Measurements from ENCODE around the gene SESTD1. TPM values are rescaled to one million over a fixed set of nuclear protein-coding genes. Genes with fewer than 3 reads are reported as not detected.

The SESTD1 gene
- polyA plus RNA-seq, 1 experiment = 16.5 TPM

- POLR2A ChIA-PET = no interaction called here
- DNase-seq (ENCODE audit: low read depth) = no peak
- H3K27me3 ChIP-seq (ENCODE audit: control insufficient read depth, insufficient read depth, low read length) = no peaks in the 10 kb centered on the region
- no peak for TF ChIP-seq CTCF (IDR thresholded peaks at IDR 0.05; ENCODE audit: insufficient read depth, low read depth, low read length)
- CTCF ChIA-PET = interaction anchor here (2.8 kb wide), 1 partner anchor 13 kb away, joined by 7 read pairs; no protein-coding TSS in a partner anchor
- H3K4me3 ChIP-seq (ENCODE audit: low read depth, low read length) = no peak overlapping the region
- H3K36me3 ChIP-seq (ENCODE audit: control insufficient read depth, insufficient read depth, low read length) = no peaks in the 10 kb centered on the region
These were observed 27.3 kb downstream of the SESTD1 start for GRCh38 chr2:179237209-179237946.

- DNase-seq (ENCODE audit: low read depth) = peak; percentile 9
- no peaks in the 10 kb centered on the region for H3K36me3 ChIP-seq (ENCODE audit: control insufficient read depth, insufficient read depth, low read length)
- H3K4me3 ChIP-seq (ENCODE audit: low read depth, low read length) = no peak overlapping the region
- POLR2A ChIA-PET = no interaction called here
- CTCF ChIA-PET = no interaction called here
- TF ChIP-seq CTCF (IDR thresholded peaks at IDR 0.05; ENCODE audit: insufficient read depth, low read depth, low read length) = no peak
- no peaks in the 10 kb centered on the region for H3K27me3 ChIP-seq (ENCODE audit: control insufficient read depth, insufficient read depth, low read length)
These were observed 29.0 kb downstream of the SESTD1 start for GRCh38 chr2:179235463-179236108.

- CTCF ChIA-PET = no interaction called here
- no peak for TF ChIP-seq CTCF (IDR thresholded peaks at IDR 0.05; ENCODE audit: insufficient read depth, low read depth, low read length)
- Histone ChIP-seq H3K36me3 (ENCODE audit: control insufficient read depth, insufficient read depth, low read length) (no peaks in the 10 kb centered on the region), H3K4me3 (ENCODE audit: low read depth, low read length) (no peak overlapping the region), H3K27me3 (ENCODE audit: control insufficient read depth, insufficient read depth, low read length) (no peaks in the 10 kb centered on the region)
- POLR2A ChIA-PET = interaction anchor here (0.6 kb wide), 1 partner anchor 74 kb away, joined by 3 read pairs; no protein-coding TSS in a partner anchor
- no peak for DNase-seq (ENCODE audit: low read depth)
These were observed 29.9 kb downstream of the SESTD1 start for GRCh38 chr2:179234658-179235240.

GRCh38 chr2:179233626-179234430, 30.8 kb downstream of the SESTD1 start:
- POLR2A ChIA-PET = no interaction called here
- no peak for TF ChIP-seq CTCF (IDR thresholded peaks at IDR 0.05; ENCODE audit: insufficient read depth, low read depth, low read length)
- Histone ChIP-seq H3K36me3 (ENCODE audit: control insufficient read depth, insufficient read depth, low read length) (no peaks in the 10 kb centered on the region), H3K27me3 (ENCODE audit: control insufficient read depth, insufficient read depth, low read length) (no peaks in the 10 kb centered on the region), H3K4me3 (ENCODE audit: low read depth, low read length) (no peak overlapping the region)
- CTCF ChIA-PET = interaction anchor here (0.9 kb wide), 1 partner anchor 178 kb away, joined by 3 read pairs; no protein-coding TSS in a partner anchor
- no peak for DNase-seq (ENCODE audit: low read depth)
